ENCODE results near the gene BMPR1A. TPM values are rescaled to one million over a fixed set of nuclear protein-coding genes. Genes with fewer than 3 reads are reported as not detected.

BMPR1A gene
- total and polyA plus RNA-seq, 2 of the 13 experiments (the other 11 are each of a cell fraction or from before 2014, with no cell fraction given), result 17.8 to 44.2 TPM

- intact Hi-C loops (cut with micrococcal nuclease; ENCODE audit: unreplicated experiment), result no loop called here
- peak; percentile 77 for ATAC-seq
- H3K27me3 ChIP-seq (ENCODE audit: control insufficient read depth in 1 of 2, insufficient read depth in 2 of 2, low read length in 2 of 2), result no peaks in the 10 kb centered on the region
These were observed 38.9 kb downstream of the BMPR1A start for GRCh38 chr10:86795353-86795752.

More at GRCh38 chr10:86795353-86795752, 38.9 kb downstream of the BMPR1A start:
- WGBS (ENCODE audit: low lambda C conversion rate), result 66% methylated on average over 3 of the region's 3 CpGs
- DNase-seq (ENCODE audit: low spot score) (peak; percentile 12), FAIRE-seq (no peak)
- Histone ChIP-seq H4K20me1 (ENCODE audit: insufficient read depth, low read length) (0 out of 2 replicates have a peak, but pooled peaks cover 2% of the 10 kb centered on the region), H3K4me2 (ENCODE audit: low read depth, low read length) (no peak overlapping the region), H3K9ac (ENCODE audit: insufficient read depth, low read depth, low read length) (no peak overlapping the region), H3K4me1 (ENCODE audit: insufficient read depth, low read length) (peaks cover 7% of the 10 kb centered on the region; the same call in 1 of the 2 replicates), H3K4me3 (replicated peaks in 1 of 3; ENCODE audit: insufficient read depth in 1 of 3, low read depth in 2 of 3, low read length in 3 of 3) (no peak overlapping the region), H3K9me3 (ENCODE audit: low read length) (no peaks in the 10 kb centered on the region), H3K79me2 (ENCODE audit: insufficient read depth, low read length) (peaks cover 46% of the 10 kb centered on the region), H2AFZ (ENCODE audit: low read length) (no peak overlapping the region), H3K27ac (ENCODE audit: extremely low read length, insufficient read depth, low read length) (no peak overlapping the region), H3K36me3 (replicated peaks in 1 of 2; ENCODE audit: control insufficient read depth in 1 of 2, insufficient read depth in 2 of 2, low read length in 2 of 2) (0 out of 5 replicates have a peak, but pooled peaks cover 0 to 5% of the 10 kb centered on the region in 2 experiments)
- CTCF ChIA-PET (ENCODE audit: low intra/inter-chr PET ratio, low total read pairs), result no interaction called here
- in situ Hi-C loops (cut with HindIII; ENCODE audit: extremely low pct_ligation_motif_present, low pct_unique_long_range_greater_than_20kb), result no loop called here
- no TSS peak for BruUV-seq (replicated peaks)
- POLR2A ChIA-PET, result no interaction called here
- TF ChIP-seq SIX4 (CRISPR knock-in tag; IDR thresholded peaks at IDR 0.05) (peak; percentile 91), SIX1 (CRISPR knock-in tag; IDR thresholded peaks at IDR 0.05; ENCODE audit: borderline replicate concordance) (peak; percentile 96), MNT (IDR thresholded peaks at IDR 0.05) (no peak), MYNN (CRISPR knock-in tag; IDR thresholded peaks at IDR 0.05; ENCODE audit: low read depth) (no peak), KDM3A (CRISPR knock-in tag; IDR thresholded peaks at IDR 0.05; ENCODE audit: low read depth) (no peak)
- TF ChIP-seq, protein P1, sequence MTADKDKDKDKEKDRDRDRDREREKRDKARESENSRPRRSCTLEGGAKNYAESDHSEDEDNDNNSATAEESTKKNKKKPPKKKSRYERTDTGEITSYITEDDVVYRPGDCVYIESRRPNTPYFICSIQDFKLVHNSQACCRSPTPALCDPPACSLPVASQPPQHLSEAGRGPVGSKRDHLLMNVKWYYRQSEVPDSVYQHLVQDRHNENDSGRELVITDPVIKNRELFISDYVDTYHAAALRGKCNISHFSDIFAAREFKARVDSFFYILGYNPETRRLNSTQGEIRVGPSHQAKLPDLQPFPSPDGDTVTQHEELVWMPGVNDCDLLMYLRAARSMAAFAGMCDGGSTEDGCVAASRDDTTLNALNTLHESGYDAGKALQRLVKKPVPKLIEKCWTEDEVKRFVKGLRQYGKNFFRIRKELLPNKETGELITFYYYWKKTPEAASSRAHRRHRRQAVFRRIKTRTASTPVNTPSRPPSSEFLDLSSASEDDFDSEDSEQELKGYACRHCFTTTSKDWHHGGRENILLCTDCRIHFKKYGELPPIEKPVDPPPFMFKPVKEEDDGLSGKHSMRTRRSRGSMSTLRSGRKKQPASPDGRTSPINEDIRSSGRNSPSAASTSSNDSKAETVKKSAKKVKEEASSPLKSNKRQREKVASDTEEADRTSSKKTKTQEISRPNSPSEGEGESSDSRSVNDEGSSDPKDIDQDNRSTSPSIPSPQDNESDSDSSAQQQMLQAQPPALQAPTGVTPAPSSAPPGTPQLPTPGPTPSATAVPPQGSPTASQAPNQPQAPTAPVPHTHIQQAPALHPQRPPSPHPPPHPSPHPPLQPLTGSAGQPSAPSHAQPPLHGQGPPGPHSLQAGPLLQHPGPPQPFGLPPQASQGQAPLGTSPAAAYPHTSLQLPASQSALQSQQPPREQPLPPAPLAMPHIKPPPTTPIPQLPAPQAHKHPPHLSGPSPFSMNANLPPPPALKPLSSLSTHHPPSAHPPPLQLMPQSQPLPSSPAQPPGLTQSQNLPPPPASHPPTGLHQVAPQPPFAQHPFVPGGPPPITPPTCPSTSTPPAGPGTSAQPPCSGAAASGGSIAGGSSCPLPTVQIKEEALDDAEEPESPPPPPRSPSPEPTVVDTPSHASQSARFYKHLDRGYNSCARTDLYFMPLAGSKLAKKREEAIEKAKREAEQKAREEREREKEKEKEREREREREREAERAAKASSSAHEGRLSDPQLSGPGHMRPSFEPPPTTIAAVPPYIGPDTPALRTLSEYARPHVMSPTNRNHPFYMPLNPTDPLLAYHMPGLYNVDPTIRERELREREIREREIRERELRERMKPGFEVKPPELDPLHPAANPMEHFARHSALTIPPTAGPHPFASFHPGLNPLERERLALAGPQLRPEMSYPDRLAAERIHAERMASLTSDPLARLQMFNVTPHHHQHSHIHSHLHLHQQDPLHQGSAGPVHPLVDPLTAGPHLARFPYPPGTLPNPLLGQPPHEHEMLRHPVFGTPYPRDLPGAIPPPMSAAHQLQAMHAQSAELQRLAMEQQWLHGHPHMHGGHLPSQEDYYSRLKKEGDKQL (CRISPR knock-in tag; IDR thresholded peaks at IDR 0.05; ENCODE audit: low read depth), result no peak
- TF ChIP-seq, protein P2, sequence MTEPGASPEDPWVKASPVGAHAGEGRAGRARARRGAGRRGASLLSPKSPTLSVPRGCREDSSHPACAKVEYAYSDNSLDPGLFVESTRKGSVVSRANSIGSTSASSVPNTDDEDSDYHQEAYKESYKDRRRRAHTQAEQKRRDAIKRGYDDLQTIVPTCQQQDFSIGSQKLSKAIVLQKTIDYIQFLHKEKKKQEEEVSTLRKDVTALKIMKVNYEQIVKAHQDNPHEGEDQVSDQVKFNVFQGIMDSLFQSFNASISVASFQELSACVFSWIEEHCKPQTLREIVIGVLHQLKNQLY (CRISPR knock-in tag; IDR thresholded peaks at IDR 0.05), result no peak
- TF ChIP-seq, protein P3, sequence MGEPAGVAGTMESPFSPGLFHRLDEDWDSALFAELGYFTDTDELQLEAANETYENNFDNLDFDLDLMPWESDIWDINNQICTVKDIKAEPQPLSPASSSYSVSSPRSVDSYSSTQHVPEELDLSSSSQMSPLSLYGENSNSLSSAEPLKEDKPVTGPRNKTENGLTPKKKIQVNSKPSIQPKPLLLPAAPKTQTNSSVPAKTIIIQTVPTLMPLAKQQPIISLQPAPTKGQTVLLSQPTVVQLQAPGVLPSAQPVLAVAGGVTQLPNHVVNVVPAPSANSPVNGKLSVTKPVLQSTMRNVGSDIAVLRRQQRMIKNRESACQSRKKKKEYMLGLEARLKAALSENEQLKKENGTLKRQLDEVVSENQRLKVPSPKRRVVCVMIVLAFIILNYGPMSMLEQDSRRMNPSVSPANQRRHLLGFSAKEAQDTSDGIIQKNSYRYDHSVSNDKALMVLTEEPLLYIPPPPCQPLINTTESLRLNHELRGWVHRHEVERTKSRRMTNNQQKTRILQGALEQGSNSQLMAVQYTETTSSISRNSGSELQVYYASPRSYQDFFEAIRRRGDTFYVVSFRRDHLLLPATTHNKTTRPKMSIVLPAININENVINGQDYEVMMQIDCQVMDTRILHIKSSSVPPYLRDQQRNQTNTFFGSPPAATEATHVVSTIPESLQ (CRISPR knock-in tag; conservative IDR thresholded peaks at IDR 0.05), result no peak

Measured in HepG2 (cell line).